HG03280 (cell line): Measurements from ENCODE around the gene TEX36.
"Not testable (repeated sequence)": the region's sequence is repeated elsewhere in the genome, so short reads cannot be mapped to it uniquely, and the experiment has no call there.

Source experiments
- ATAC-seq: cut with Tn5 transposase; IDR thresholded peaks from one replicate; pipeline ENCODE4 v1.9.1; 2021; ENCODE audit warnings: mild to moderate bottlenecking, moderate library complexity; ENCODE audit not compliant: unreplicated experiment

The TEX36 gene

DNA sequence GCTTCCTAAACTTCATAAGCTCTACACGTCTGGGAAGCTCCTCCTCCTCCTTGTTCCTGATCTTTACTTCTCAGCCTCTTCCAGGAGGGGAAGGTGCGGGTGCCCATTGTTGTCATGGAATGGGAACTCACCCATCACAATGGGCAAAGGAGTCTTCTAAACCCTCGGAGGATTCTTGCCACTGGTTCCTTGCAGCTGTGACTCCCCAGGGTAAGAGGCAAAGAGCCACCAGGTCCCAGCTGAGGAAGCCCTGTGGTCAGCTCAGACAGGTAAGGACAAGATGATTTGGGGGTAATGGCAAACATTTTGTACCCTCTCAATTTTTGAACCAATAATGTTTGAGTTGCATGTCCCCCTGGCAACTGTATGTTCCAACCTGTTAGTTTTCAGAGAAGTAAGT lies at the start of gene TEX36:
Gene TEX36, minus strand, starts transcription at position 101 of the 400 bp plus-strand sequence. CDS start 174 bp downstream, outside the sequence.
- ATAC-seq, result no peak

- ATAC-seq, result no peak
Observed at GRCh38 chr10:125727436-125727835, 44.5 kb upstream of the TEX36 start.

GRCh38 chr10:125726914-125727313 lies 44.0 kb upstream of the TEX36 start:
- ATAC-seq, result no peak

- ATAC-seq, result no peak
Observed at GRCh38 chr10:125722811-125723210, 39.8 kb upstream of the TEX36 start.

DNA sequence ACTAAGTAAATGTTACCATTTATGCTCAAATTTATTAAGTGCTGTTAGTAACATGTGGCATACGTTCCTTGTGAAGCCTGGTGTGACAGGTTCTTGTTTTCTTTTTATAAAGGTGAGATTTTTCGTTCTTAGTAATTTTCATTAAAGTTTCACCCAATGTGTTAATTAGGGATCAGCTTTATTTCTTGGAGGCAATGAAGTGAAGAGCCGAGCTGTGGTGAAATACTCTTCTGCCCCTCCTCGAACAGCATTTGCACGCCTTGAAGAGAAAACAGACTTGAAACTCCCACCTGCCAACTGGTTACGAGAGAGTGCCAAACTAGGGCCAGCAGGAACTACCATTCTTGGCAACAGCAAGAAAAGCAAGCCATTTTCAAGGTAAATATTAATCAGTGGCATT lies 38.1 kb upstream of the TEX36 start:
- no peak for ATAC-seq

- ATAC-seq, result no peak
Observed at GRCh38 chr10:125720002-125720382, 37.0 kb upstream of the TEX36 start.

- peak; percentile 95 for ATAC-seq
Observed at GRCh38 chr10:125719173-125720001, 36.4 kb upstream of the TEX36 start, which contains the start of gene EDRF1. TSS of gene EDRF1 (plus strand) at chr10:125719709. CDS start at chr10:125719808, 99 bp downstream.

DNA sequence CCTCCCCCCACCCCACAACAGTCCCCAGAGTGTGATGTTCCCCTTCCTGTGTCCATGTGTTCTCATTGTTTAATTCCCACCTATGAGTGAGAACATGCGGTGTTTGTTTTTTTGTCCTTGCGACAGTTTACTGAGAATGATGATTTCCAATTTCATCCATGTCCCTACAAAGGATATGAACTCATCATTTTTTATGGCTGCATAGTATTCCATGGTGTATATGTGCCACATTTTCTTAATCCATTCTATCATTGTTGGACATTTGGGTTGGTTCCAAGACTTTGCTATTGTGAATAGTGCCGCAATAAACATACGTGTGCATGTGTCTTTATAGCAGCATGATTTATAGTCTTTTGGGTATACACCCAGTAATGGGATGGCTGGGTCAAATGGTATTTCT lies 31.8 kb upstream of the TEX36 start:
- ATAC-seq, result not testable (repeated sequence)

- ATAC-seq, result no peak
Observed at GRCh38 chr10:125711110-125711750, 28.3 kb upstream of the TEX36 start.

DNA sequence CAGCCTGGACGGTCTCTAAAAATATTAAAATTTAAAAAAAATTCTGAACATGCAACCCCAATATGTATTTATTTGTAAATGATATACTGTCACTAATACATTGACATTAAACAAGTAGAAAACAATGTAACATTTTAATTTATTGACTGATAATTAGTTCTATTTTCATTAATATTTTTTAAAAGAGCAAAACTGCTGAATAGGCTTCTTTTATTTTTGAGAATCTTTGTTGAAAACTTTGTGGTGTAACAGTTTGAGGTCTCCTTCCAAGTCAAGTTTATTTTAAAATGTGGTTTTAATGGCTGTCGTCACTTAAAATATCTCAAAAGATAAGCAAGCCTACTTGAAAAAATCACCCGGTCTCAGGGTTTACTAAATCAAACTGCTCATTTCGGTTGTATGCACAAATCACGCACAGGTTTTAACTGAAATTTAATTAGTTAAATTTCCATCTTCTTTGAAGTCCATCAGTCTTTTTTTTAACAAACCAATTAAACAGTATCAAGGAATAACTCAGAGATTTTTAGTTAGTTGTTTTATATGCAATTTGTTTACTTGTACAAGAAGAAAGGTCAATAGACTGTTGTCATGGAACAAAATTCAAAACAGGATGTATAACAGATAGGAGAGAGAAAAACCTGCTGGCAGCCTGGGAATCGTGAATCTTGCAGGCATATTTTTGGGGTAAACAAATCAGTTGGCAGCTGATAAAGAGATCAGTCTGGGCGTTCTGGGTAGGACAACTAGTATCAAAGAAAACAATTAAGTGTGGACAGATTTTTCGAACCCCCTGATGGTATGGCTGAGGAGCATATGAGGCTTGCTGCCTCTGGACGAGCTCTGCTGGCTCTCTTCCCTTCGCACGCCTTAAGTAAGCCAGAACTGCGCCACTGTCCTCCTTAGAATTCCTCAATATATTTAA lies 26.9 kb upstream of the TEX36 start:
- no peak for ATAC-seq

DNA sequence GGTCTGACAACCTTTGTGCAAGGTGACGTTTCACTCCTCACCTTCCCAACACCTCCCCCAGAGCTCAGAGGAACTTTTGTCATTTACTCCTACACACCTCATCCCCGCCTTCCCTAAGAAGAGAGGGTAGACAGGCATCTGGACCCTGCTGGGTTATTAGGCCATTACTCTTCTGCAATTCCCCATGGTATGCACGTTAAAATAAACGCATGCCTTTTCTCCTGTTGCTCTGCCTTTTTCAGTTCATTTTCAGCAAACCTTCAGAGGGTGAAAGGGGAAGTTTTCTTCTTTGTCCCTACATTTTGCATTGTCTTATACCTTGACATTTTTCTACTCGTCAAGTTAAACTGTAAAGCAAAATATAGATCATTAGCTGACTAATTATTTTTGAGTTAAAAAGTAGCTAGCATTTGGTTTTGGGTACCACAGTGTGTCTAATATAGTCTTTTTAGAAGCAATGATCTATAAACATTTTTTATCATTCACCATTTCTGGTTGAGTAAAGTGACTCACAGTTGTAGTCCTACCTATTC lies 26.1 kb upstream of the TEX36 start:
- no peak for ATAC-seq

DNA sequence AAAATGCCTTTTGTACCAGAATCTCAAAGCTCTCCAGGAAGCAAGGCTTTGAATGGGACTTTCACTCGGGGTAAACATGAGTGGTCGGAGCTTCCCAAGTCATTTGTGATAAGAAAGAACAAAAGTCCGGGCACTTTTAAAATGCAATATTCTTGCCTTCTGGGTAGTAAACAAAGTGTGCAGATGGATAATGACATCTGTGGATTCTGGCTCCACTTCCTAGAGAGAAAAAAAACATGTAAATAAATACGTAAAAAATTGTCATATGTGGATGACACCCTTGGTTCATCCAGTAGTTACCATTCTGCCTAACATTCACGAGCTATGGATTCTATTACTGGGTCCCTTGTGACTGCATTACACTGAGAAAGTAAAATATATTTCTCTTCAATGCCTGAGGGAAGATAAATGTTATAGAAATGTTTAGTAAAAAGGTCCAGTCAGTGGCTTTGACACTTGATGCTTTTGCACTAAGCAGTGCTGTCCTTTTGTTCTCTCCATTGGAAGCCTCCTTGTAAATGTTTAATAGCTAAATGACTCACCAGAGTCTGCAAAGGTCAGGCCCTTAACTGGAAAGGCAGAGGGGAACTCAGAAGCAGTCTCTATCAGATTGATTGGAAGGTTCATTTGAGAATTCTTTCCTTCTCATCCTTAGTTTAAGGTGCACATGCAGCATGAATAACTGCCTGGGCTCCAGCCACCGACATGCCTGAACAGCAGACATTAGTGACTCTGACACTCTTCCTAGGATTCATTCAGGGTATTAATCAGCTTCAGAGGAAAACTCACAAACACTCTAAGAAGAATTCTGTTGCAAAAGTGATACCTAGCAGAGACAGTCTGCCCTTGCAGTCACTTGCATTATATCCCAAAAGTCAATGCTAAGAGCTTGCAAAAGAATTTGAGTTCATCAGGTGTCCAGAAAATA lies 24.8 kb upstream of the TEX36 start:
- ATAC-seq, result no peak

DNA sequence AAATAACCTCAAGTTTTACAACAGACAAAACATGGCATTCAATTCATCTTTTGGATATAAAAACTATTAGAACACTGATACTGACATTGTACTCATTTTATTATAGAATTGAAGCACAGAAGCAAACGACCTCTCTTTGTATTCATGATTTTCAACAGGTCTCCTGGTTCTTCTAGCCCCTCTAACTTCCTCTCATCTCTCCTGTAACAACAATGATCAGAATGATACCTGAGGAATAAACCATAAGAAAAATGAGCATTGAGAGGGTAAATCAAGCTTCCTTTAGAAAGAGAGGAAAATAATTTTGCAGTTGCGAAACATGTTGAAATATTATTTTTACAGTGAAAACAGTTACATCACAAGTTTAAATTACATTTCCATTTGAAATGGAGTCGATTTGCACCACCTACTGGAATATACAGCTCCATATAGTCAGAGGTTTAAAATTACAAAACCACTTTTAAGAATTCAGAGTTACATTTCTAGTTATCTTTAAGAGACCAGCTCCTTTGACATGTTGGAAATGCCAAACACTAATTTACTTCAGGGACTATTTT lies 17.5 kb upstream of the TEX36 start:
- ATAC-seq, result no peak

- no peak for ATAC-seq
Observed at GRCh38 chr10:125699562-125700143, 16.7 kb upstream of the TEX36 start.

DNA sequence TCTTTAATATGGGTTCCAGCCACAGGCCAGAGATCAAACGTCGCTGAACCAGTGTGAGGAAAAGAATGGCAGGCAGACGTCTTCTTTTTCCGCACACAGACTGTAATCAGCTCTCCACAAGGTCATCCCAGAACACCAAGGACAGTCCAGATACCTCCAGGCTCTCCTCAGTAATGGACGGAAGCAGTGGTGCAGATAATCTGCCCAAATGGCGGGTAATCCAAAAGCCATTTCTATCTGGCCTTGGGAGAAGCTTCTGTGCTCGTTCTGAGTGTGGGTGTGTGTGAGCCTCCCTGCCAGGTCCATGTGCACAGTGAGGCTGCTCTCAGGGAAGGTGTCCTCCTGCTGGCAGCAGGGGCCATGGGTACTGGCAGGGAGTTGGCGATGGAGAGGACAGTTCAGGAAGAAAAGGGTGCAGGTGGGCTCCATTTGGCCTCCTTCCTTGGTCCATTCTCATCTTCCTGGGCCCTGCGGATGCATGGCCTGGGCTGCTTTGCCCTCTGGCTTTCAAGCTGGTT lies 15.6 kb upstream of the TEX36 start:
- ATAC-seq, result no peak

DNA sequence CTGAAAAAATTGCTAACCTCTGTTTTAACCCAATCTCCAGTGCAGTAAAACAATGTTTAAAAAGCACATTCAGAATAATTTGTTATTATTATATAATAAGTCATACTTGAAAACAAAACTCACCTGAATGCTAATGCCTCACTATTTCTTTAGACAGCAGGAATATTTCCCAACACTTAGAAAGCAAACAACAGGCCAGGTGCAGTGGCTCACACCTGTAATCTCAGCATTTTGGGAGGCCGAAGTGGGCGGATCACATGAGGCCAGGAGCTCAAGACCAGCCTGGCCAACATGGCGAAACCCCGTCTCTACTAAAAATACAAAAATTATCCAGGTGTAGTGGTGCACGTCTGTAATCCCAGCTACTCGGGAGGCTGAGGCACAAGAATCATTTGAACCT lies 13.9 kb upstream of the TEX36 start:
- ATAC-seq, result not testable (repeated sequence)

GRCh38 chr10:125694883-125695282 lies 11.9 kb upstream of the TEX36 start:
- no peak for ATAC-seq

GRCh38 chr10:125693524-125693847 lies 10.5 kb upstream of the TEX36 start:
- ATAC-seq, result no peak
